ENCODE results near the gene CDH4.

GRCh38 chr20:61518424-61518951 is 266.4 kb downstream of the CDH4 start:
- TF ChIP-seq, protein P1, sequence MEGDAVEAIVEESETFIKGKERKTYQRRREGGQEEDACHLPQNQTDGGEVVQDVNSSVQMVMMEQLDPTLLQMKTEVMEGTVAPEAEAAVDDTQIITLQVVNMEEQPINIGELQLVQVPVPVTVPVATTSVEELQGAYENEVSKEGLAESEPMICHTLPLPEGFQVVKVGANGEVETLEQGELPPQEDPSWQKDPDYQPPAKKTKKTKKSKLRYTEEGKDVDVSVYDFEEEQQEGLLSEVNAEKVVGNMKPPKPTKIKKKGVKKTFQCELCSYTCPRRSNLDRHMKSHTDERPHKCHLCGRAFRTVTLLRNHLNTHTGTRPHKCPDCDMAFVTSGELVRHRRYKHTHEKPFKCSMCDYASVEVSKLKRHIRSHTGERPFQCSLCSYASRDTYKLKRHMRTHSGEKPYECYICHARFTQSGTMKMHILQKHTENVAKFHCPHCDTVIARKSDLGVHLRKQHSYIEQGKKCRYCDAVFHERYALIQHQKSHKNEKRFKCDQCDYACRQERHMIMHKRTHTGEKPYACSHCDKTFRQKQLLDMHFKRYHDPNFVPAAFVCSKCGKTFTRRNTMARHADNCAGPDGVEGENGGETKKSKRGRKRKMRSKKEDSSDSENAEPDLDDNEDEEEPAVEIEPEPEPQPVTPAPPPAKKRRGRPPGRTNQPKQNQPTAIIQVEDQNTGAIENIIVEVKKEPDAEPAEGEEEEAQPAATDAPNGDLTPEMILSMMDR (IDR thresholded peaks at IDR 0.05) = peak in 1 of 3 donors; percentile 54
- TF ChIP-seq POLR2A (IDR thresholded peaks at IDR 0.05) = no peak
